ENCODE measurements around the gene CPED1.

CPED1 gene

DNA sequence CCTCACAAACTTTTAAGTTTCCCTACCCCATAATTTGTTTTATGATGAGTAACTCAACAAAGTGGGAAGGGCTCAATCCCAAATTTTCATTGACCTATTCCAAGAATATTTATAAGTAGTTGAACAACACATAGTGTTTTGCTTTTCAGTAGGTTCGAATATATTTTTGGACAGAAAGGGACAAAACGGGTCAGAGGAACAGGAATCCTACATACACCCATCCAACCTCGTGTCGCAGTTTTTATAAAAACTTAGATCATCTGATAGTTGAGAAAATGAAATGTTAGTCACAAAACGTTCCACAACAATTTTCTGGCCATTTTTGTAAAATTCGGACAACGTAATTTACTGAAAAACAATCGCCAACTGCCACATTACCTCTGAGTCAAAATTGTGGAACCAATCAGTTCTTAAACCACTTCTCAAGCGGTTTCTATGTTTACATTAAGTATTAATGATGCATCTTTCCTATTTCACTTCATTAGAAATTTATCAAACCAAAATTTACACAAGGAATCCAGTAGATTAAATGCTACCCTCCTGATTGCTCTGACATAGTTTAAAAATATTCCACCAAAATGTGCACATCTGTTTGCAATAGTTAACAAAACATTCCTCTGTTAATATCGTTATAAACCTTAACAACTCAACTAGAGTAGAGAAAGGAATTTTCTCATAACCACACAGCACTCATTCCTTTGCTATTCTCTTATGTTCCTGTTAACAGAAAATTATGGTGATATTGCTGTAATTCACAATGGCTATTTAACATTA is 346.6 kb downstream of the CPED1 start:
- no peak for DNase-seq

DNA sequence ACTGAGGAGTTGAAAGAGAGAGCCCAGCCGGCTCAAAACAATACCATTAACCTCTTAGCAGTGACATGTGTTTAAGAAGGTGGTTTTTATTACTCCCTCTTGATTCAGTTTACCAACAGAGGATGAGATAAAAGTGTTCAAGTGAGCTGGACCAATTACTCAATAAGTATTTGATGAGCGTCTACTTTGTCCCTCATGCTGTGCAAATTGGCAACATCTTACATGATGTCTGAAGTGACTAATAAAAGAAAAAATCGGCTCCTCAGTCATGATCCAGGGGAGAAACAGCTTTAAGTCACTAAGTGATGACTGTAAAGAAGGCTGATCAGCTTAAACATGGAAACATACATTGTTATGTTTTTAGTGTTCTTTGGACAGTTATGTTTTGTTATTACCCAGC is 348.1 kb downstream of the CPED1 start:
- no peak for DNase-seq

DNA sequence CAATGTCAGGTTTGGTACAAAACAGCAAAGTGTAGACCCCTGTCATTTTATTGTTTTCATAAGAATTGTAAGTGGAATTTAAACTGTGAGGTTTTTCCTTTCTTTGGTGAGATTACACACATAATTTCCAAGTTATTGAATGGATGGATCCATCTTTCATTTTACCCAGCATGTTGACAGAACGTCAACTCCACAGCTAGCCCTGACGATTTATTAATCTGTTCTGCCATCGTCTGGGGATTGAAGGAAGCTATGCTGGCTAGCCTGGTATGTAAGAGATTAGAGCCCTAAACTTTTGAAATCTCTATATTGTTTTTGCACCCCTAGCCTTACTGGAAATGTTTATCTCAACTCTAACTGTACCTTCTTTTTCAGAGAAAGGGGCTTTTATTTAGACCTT is 348.9 kb downstream of the CPED1 start:
- DNase-seq: no peak

DNA sequence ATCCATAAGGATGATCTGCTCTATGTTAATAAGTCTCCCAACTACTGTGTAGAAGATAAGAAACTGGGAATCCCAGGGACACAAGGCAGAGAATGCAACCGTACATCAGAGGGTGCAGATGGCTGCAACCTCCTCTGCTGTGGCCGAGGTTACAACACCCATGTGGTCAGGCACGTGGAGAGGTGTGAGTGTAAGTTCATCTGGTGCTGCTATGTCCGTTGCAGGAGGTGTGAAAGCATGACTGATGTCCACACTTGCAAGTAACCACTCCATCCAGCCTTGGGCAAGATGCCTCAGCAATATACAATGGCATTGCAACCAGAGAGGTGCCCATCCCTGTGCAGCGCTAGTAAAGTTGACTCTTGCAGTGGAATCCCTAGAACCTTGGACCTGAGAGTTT is 350.6 kb downstream of the CPED1 start:
- DNase-seq: no peak

DNA sequence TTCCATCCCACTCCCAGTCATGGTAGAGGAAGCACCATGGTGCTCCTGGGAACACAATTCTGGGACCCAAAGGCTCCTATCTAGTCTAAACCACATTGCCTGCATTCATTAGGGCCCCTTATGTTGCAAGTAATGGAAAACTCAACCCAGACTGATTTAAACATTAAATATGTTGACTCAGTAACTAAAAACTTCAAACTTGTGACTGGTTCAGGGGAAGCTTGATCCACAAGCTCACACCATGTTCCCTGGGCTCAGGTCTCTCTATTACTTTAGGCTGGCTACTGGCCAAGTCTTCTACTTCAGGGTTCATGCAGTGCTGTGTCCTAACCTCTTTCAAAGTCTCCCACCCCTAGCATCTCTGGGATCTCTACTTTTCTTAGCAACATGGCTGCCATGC is 353.4 kb downstream of the CPED1 start:
- no peak for DNase-seq

DNA sequence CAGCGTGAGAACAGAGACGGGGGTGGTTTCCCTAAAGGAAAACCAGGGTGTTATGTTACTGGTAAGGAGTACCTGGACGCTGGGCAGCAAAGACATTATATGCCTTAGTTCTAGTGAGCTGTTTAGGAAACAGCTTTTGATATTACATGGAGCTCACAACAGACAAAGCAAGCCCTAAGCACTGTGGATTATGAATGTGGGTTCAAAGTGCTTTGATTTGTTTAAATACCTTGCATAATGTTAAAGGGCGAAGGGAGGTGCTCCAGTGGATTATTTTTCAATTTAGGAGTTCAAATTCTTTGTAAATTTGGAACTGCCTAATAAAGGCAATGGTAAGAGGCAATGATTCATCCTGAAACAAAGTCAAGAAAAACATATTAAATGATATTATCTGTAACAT is 354.1 kb downstream of the CPED1 start:
- DNase-seq: no peak

DNA sequence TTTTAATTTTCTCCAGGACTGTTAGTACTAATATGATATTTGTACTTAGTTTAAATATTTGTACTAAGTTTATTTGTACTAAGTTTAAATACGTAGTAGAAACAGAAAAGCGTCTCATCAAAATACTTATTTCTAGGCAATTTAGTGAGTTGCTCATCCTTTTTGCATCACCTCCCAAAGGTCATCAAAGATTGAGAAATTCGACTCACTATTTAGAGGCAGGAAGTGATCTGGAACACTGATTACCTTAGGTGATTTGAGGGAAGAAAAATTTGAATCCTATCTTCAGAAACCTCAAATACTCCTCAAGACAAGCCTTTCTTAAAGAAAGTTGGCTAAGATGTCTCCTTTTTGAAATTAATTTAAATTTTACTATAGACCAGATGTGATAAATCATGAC is 354.8 kb downstream of the CPED1 start:
- no peak for DNase-seq

DNA sequence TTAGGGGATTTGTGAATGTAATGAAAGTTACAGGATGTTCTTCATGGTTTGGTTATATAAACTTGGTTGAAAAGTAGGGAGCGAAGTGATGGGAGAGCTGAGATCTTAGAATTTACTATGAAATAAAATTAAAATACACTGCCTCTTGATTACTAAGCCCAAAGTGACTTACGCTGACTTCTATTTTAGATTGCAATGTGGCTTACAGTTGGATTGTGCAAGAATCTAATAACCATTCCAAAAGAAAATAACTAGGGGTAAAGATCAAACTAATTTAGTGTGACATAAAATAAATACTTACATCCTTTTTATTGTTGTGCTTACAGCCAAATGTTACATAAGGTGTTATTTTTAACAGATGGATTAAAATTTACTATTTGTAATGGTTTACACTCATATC is 355.6 kb downstream of the CPED1 start:
- no peak for DNase-seq

DNA sequence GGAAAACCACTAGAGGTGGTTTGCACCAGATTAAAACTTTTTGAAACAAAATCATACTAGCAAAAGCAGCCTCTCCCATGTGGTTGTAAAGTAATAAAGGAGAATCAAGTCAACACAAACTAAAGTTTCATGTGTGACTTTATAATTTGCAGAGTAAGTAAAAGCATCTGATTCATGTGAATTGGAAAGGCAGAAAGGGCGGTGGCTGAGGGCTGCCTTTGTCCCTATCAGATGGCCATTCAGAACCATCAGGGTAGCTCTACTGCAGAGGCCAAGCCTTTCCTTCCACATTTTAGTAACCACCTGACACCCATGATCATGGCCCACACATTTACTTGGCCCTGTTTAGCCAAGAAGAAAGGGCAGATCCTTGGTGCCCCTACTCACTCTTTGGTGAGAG is 356.0 kb downstream of the CPED1 start:
- no peak for DNase-seq

All from stimulated activated CD4-positive, alpha-beta T cell treated with anti-CD3 and anti-CD28 coated beads, Interleukin-1b, Interleukin-23, amount 100 ng/mL, for 48 hours (primary cell).